ENCODE data around the gene ACER1. TPM values are rescaled to one million over a fixed set of nuclear protein-coding genes. Genes with fewer than 3 reads are reported as not detected.
"Not testable (repeated sequence)": the region's sequence is repeated elsewhere in the genome, so short reads cannot be mapped to it uniquely, and the experiment has no call there.

The ACER1 gene
- total RNA-seq, 1 donor from 2014 or later: not detected

- DNase-seq (ENCODE audit: missing footprints) (no peak), ATAC-seq (no peak)
- intact Hi-C loops (cut with DNase I): no loop called here
Measured at GRCh38 chr19:6359568-6360341, 26.3 kb upstream of the ACER1 start.

- intact Hi-C loops (cut with DNase I): no loop called here
- DNase-seq (ENCODE audit: missing footprints) (no peak), ATAC-seq (no peak)
Measured at GRCh38 chr19:6358003-6358402, 24.6 kb upstream of the ACER1 start.

GRCh38 chr19:6357174-6357573, 23.8 kb upstream of the ACER1 start:
- DNase-seq (ENCODE audit: missing footprints): no peak
- intact Hi-C loops (cut with DNase I): no loop called here
- ATAC-seq: no peak

DNA sequence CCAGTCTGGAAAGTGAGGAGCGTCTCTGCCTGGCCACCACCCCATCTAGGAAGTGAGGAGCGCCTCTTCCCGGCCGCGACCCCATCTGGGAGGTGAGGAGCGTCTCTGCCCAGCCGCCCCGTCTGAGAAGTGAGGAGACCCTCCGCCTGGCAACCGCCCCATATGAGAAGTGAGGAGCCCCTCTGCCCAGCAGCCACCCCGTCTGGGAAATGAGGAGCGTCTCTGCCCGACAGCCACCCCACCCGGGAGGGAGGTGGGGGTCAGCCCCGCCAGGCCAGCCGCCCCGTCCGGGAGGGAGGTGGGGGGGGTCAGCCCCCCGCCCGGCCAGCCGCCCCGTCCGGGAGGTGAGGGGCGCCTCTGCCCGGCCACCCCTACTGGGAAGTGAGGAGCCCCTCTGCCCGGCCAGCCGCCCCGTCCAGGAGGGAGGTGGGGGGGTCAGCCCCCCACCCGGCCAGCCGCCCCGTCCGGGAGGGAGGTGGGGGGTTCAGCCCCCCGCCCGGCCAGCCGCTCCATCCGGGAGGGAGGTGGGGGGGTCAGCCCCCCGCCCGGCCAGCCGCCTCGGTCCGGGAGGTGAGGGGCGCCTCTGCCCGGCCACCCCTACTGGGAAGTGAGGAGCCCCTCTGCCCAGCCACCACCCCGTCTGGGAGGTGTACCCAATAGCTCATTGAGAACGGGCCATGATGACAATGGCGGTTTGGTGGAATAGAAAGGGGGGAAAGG, 22.1 kb upstream of the ACER1 start:
- ATAC-seq; intact Hi-C loops (cut with DNase I); DNase-seq (ENCODE audit: missing footprints): not testable (repeated sequence)

- ATAC-seq (no peak), DNase-seq (ENCODE audit: missing footprints) (no peak)
- intact Hi-C loops (cut with DNase I): no loop called here
Measured at GRCh38 chr19:6354098-6354674, 20.8 kb upstream of the ACER1 start.

DNA sequence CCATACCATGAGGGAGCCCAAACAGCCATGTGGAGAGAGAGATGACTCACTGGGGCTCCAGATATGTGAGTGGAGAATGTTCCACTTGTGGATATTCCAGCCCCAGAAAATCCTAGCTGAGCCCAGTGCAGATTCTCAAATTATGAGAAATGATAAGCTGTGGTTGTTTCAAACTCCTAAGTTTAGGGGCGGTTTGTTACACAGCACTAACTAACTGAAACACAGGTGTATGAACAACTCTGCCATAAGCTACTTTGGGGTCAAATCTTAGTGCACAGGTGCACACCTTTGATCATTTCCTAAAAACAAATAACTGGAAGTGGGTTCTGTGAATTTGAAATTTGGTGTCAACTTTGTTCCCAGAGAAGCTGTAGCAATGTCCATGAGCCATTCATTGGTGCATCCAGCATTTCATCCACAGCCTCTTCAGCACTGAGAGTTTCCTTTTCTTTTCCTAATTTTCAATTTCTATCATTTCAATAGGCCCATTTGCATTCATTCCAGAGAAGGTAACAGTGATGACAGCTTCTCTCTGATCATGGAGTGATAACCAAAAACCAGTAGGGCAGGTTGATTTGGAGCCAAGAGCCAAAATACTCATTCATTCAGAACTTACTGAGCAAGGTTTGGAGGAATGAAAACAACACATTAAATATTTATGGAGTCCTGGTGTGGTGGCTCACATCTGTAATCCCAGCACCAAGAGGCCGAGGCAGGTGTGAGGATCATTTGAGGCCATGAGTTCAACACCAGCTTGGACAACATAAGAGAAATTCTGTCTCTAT, 19.2 kb upstream of the ACER1 start:
- intact Hi-C loops (cut with DNase I): no loop called here
- ATAC-seq (no peak), DNase-seq (ENCODE audit: missing footprints) (no peak)

DNA sequence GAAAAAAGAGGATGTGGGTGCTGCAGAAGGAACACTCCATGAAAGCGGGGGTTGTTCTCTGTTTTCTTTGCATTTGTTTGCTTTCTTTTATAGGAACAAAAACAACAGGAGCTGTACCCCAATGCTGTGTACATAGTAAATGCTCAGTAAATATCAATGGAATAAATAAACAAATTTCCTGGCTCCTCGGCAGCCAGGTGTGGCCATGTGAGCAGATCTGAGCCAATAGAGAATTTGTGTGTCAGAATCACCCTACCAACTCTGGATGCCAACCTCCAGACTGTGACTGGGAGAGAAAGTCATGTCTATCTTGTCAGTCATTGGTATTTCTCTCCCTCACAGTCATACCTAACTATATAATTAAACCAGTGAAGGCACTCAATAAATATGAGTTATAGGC, 17.3 kb upstream of the ACER1 start:
- no peak for ATAC-seq
- intact Hi-C loops (cut with DNase I): no loop called here
- DNase-seq (ENCODE audit: missing footprints): no peak

- intact Hi-C loops (cut with DNase I); ATAC-seq; DNase-seq (ENCODE audit: missing footprints): not testable (repeated sequence)
Measured at GRCh38 chr19:6349271-6349670, 15.9 kb upstream of the ACER1 start.

GRCh38 chr19:6343462-6343861, 10.1 kb upstream of the ACER1 start:
- ATAC-seq: no peak
- intact Hi-C loops (cut with DNase I): no loop called here
- no peak for DNase-seq (ENCODE audit: missing footprints)

GRCh38 chr19:6340493-6341201, 7.2 kb upstream of the ACER1 start:
- ATAC-seq (no peak), DNase-seq (ENCODE audit: missing footprints) (no peak)
- intact Hi-C loops (cut with DNase I): no loop called here

- DNase-seq (ENCODE audit: missing footprints) (no peak), ATAC-seq (no peak)
- intact Hi-C loops (cut with DNase I): no loop called here
Measured at GRCh38 chr19:6334490-6335285, 1.3 kb upstream of the ACER1 start.

DNA sequence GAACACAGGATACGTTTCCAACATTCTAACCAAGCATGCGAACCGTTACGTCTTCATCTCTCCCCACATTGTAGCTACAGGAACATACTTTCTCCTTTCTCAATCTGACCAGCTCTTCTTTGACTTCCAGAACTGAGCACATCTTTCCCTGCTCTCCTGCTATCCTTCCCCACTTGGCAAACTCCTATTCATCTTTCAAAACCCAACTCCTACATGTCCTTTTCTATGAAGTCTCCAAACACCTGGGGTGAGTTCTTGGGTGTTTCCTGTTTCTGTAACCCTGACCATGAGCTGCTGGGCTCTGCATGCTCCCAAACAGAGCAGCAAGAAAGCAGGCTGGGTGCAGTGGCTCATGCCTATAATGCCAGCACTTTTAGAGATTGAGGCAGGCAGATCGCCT, 6.6 kb downstream of the ACER1 start:
- intact Hi-C loops (cut with DNase I): no loop called here
- DNase-seq (ENCODE audit: missing footprints) (no peak), ATAC-seq (no peak)

DNA sequence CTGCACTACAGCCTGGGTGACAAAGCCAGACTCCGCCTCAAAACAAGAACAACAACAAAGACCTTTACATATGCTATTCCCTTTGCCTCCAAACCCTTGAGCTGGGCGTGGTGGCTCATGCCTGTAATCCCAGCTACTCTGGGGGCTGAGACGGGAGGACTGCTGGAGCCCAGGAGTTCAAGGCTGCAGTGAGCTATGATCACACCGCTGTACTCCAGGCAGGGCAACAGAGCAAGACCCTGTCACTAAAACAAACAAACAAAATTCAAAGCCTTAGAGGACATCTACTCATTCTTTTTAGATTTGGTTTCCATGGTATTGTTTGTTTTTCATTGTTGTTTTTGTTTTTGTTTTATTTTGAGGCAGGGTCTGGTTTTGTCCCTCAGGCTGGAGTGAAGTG, 7.8 kb downstream of the ACER1 start:
- intact Hi-C loops (cut with DNase I): no loop called here
- DNase-seq (ENCODE audit: missing footprints) (no peak), ATAC-seq (no peak)

- intact Hi-C loops (cut with DNase I): no loop called here
- no peak for DNase-seq (ENCODE audit: missing footprints)
Measured at GRCh38 chr19:6324757-6325156, 8.7 kb downstream of the ACER1 start.

DNA sequence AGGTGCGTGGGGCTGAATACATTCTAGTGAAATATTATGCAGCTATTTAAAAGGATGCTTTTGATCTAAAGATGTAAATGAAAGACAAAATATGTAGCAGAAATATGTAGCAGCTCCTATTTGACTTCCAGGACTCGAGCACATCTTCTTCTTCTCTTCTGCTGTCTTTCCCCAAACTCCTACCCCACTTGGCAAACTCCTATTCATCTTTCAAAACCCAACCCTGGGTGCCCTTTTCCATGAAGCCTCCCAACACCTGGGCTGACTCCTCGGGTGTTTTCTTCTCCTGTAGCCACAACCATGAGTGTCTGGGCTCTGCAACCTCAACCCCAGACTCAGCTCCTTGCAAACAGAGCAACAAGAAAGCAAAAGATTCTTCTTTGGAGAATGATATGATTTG, 11.1 kb downstream of the ACER1 start:
- DNase-seq (ENCODE audit: missing footprints): no peak
- intact Hi-C loops (cut with DNase I): no loop called here
- no peak for ATAC-seq

More at GRCh38 chr19:6324757-6325156, 8.7 kb downstream of the ACER1 start:
- ATAC-seq: no peak

DNA sequence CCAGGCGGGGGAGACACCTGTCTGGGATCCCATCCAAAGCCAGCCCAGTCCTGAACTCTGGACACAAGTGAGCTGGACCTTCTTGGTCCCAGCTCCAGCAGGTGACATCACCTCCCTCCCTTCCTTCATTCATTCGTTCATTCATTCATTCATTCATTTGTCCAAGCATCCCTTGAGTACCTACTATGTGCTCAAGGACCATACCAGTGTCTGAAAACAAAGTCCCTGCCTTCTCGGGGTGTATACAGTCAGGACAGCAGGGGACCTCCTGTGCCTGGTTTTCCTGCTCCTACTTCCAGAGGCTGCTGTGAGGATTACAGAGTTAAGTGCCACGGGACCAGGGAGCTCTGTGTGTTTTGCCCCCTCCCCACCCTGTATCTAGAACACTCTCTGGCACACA, 14.0 kb downstream of the ACER1 start:
- DNase-seq (ENCODE audit: missing footprints) (no peak), ATAC-seq (no peak)
- intact Hi-C loops (cut with DNase I): no loop called here

GRCh38 chr19:6318772-6319171, 14.6 kb downstream of the ACER1 start:
- ATAC-seq: no peak
- no peak for DNase-seq (ENCODE audit: missing footprints)
- intact Hi-C loops (cut with DNase I): no loop called here

- intact Hi-C loops (cut with DNase I); DNase-seq (ENCODE audit: missing footprints); ATAC-seq: not testable (repeated sequence)
Measured at GRCh38 chr19:6315646-6316045, 17.8 kb downstream of the ACER1 start.

Data from Right ventricle myocardium inferior (tissue), 1 donor.